Endothelial cell of umbilical vein (primary cell): Measurements from ENCODE around the gene IP6K2. TPM values are rescaled to one million over a fixed set of nuclear protein-coding genes. Genes with fewer than 3 reads are reported as not detected.

ENCODE experiments used
- BruUV-seq: library from RNA; stranded (reverse); fragments of 400-500 nt; replicated peaks from 2 replicates; lab custom pipeline; 2021; lab: Mats Ljungman, UMichigan
- CTCF ChIA-PET: fragments of 300-600, 350-600 bp; sonication (Branson Sonifier 250); formaldehyde crosslinking; loops from one replicate; lab custom pipeline; 2021; ENCODE audit warnings: antibody characterized with exemption, inconsistent platforms; lab: Charles Lee
- POLR2A ChIA-PET: fragments of 300-600, 350-600 bp; sonication (Branson Sonifier 250); formaldehyde crosslinking; loops from one replicate; lab custom pipeline; 2021; ENCODE audit warnings: antibody characterized with exemption, inconsistent platforms; lab: Charles Lee
- DNase-seq: peaks from one replicate; pipeline ENCODE4 v3.0.0-alpha.2; 2011; ENCODE audit warnings: low read depth, low spot score
- FAIRE-seq: peaks from 2 replicates; lab custom pipeline; 2011; peaks lifted over from hg19 to GRCh38; lab: Jason Lieb, UNC
- H2AFZ ChIP-seq: 2 replicates; pipeline ENCODE4 v1.6.0; 2012; ENCODE audit warnings: low read depth, low read length, control low read depth, inconsistent platforms
- H3K27ac ChIP-seq: 2 replicates; pipeline ENCODE4 v1.5.1; 2011; ENCODE audit warnings: low read depth, mild to moderate bottlenecking, control low read depth, low read length, moderate library complexity; ENCODE audit not compliant: insufficient read depth
- H3K27me3 ChIP-seq, 2 experiments: 2 replicates each; pipeline versions ENCODE4 v1.6.0 to v1.6.1; 2011; ENCODE audit warnings: low read length in 2 of 2, mixed read lengths in 1 of 2; ENCODE audit not compliant: control insufficient read depth in 2 of 2, insufficient read depth in 2 of 2
- H3K36me3 ChIP-seq, 2 experiments: 2 replicates in 1 of 2; 3 replicates in 1 of 2; pipeline ENCODE4 v1.5.1; 2011; ENCODE audit warnings: low read length in 2 of 2, mild to moderate bottlenecking in 1 of 2, moderate library complexity in 1 of 2; ENCODE audit not compliant: control insufficient read depth in 2 of 2, insufficient read depth in 2 of 2; ENCODE audit errors: extremely low read depth in 1 of 2
- H3K4me1 ChIP-seq: 3 replicates; pipeline ENCODE4 v1.5.1; 2011; ENCODE audit warnings: mild to moderate bottlenecking, low read length; ENCODE audit not compliant: control insufficient read depth, insufficient read depth; ENCODE audit errors: extremely low read depth
- H3K4me2 ChIP-seq: 2 replicates; pipeline ENCODE4 v1.6.1; 2011; ENCODE audit warnings: low read length, control low read depth, mixed read lengths; ENCODE audit not compliant: insufficient read depth
- H3K4me3 ChIP-seq, 3 experiments: fragments of 200-600 bp in 1 of 3; sonication (generic), shearing (Covaris generic) in 1 of 3; replicated peaks in 1 of 3; 2 replicates each; pipeline ENCODE4 v1.5.1; 2011 to 2016; ENCODE audit warnings: control low read depth in 3 of 3, low read length in 3 of 3, mild to moderate bottlenecking in 2 of 3, inconsistent platforms in 1 of 3, low read depth in 1 of 3, moderate library complexity in 1 of 3; ENCODE audit not compliant: insufficient read depth in 1 of 3
- H3K79me2 ChIP-seq: 2 replicates; pipeline ENCODE4 v1.6.0; 2012; ENCODE audit warnings: low read length, inconsistent platforms; ENCODE audit not compliant: control insufficient read depth, insufficient read depth
- H3K9ac ChIP-seq: replicated peaks from 2 replicates; pipeline ENCODE3; 2011; ENCODE audit warnings: low read length, control low read depth; ENCODE audit not compliant: insufficient read depth; ENCODE audit errors: extremely low read depth
- H3K9me1 ChIP-seq: replicated peaks from 3 replicates; pipeline ENCODE4 v1.6.0; 2011; ENCODE audit warnings: mild to moderate bottlenecking, low read length; ENCODE audit not compliant: control insufficient read depth, insufficient read depth; ENCODE audit errors: extremely low read depth
- H3K9me3 ChIP-seq: replicated peaks from 2 replicates; pipeline ENCODE4 v1.5.1; 2012; ENCODE audit warnings: low read length, inconsistent platforms; ENCODE audit not compliant: control insufficient read depth, insufficient read depth
- H4K20me1 ChIP-seq: replicated peaks from 2 replicates; pipeline ENCODE3; 2011; ENCODE audit warnings: mild to moderate bottlenecking, low read length; ENCODE audit not compliant: control insufficient read depth, insufficient read depth; ENCODE audit errors: extremely low read depth
- CTCF ChIP-seq, 2 donors: IDR thresholded peaks; 1 replicate in 1 of 2; 2 replicates in 1 of 2; pipeline ENCODE4 v1.5.1; 2011; ENCODE audit warnings: low read length in 2 of 2, mild to moderate bottlenecking in 2 of 2, moderate library complexity in 2 of 2, control low read depth in 1 of 2, inconsistent platforms in 1 of 2, low read depth in 1 of 2; ENCODE audit not compliant: insufficient read depth in 1 of 2; ENCODE audit errors: extremely low read depth in 1 of 2
- EZH2 ChIP-seq: IDR thresholded peaks from 2 replicates; pipeline ENCODE4 v1.6.1; 2012; ENCODE audit warnings: borderline replicate concordance, low read depth, mild to moderate bottlenecking, moderate library complexity, low read length, inconsistent platforms; ENCODE audit not compliant: severe bottlenecking
- FOS ChIP-seq: IDR thresholded peaks from 2 replicates; pipeline ENCODE4 v1.6.1; 2011; ENCODE audit warnings: mild to moderate bottlenecking, low read length, moderate library complexity, borderline replicate concordance; ENCODE audit not compliant: insufficient read depth
- GATA2 ChIP-seq: IDR thresholded peaks from 2 replicates; pipeline ENCODE4 v1.7.0; 2011; ENCODE audit warnings: low read depth, mild to moderate bottlenecking, moderate library complexity, mixed read lengths, low read length; ENCODE audit not compliant: insufficient read length, insufficient read depth
- JUN ChIP-seq: IDR thresholded peaks from 2 replicates; pipeline ENCODE4 v1.6.1; 2011; ENCODE audit warnings: borderline replicate concordance, low read depth; ENCODE audit not compliant: insufficient read length, insufficient read depth
- MAX ChIP-seq: IDR thresholded peaks from 2 replicates; pipeline ENCODE4 v1.6.1; 2011; ENCODE audit not compliant: insufficient read depth, insufficient read length
- MYC ChIP-seq: IDR thresholded peaks from one replicate; pipeline ENCODE4 v1.6.1; 2011; ENCODE audit warnings: mild to moderate bottlenecking, low read depth, low read length
- POLR2A ChIP-seq: IDR thresholded peaks from 2 replicates; pipeline ENCODE4 v1.6.1; 2012; ENCODE audit warnings: low read depth, mild to moderate bottlenecking, control low read depth, low read length
- POLR2AphosphoS5 ChIP-seq: IDR thresholded peaks from 2 replicates; pipeline ENCODE4 v1.6.1; 2012; ENCODE audit warnings: low read depth, mild to moderate bottlenecking, control low read depth, low read length, moderate library complexity; ENCODE audit not compliant: insufficient read depth
- dilution Hi-C: fragments of 300-500 bp; cut with MboI; formaldehyde crosslinking; loops from one replicate; pipeline ENCODE4 v1.15.0; 2019; ENCODE audit warnings: low sequenced_read_pairs; ENCODE audit not compliant: extremely low pct_ligation_motif_present
- intact Hi-C: fragments of 100-400 bp; cut with micrococcal nuclease; formaldehyde crosslinking; loops from one replicate; pipeline ENCODE4 v1.10.0; 2022
- polyA plus RNA-seq, 4 experiments: library from polyadenylated mRNA; depleted of rRNA in 3 of 4; stranded (reverse) in 3 of 4; unstranded in 1 of 4; fragments of >200 nt; gene quantifications; 2 replicates each; pipeline versions ENCODE4 v1.2.1 to v1.2.3, GENCODE V29; 2011 to 2012; ENCODE audit warnings: missing spikeins in 1 of 4
- total RNA-seq: library from RNA; stranded (reverse); gene quantifications from 2 replicates; pipeline ENCODE4 v1.2.3, GENCODE V29; 2021

The IP6K2 gene
- total and polyA plus RNA-seq, 2 donors (not counting 3 experiments of a cell fraction or from before 2014, with no cell fraction given): 81.8 to 143 TPM

- Histone ChIP-seq H3K9me3 (no peaks in the 10 kb centered on the region), H4K20me1 (no peaks in the 10 kb centered on the region), H3K4me3 (peak overlapping the region; percentile 28 to 42 (median 28)), H3K9ac (peak overlapping the region; percentile 59), H3K79me2 (no peaks in the 10 kb centered on the region), H3K9me1 (no peaks in the 10 kb centered on the region), H3K27me3 (peaks cover 8 to 10% of the 10 kb centered on the region in 2 experiments), H3K4me1 (peaks cover 6% of the 10 kb centered on the region), H3K27ac (peak overlapping the region; percentile 72), H2AFZ (peak overlapping the region; percentile 77), H3K4me2 (peak overlapping the region; percentile 60), H3K36me3 (no peaks in the 10 kb centered on the region)
- dilution Hi-C loops: no loop called here
- intact Hi-C loops: loop anchor here (1.0 to 2.0 kb wide), 2 partner anchors 21 to 28 kb away; partner anchors contain the start of genes NCKIPSD and SLC26A6
- no TSS peak for BruUV-seq
- FAIRE-seq (peak; percentile 97), DNase-seq (peak; percentile 87)
- TF ChIP-seq POLR2A (peak; percentile 63), MYC (no peak), JUN (peak; percentile 46), CTCF (IDR thresholded peaks at IDR 0.05; ENCODE audit: extremely low read depth in 1 of 2, insufficient read depth in 1 of 2, low read depth in 1 of 2, low read length in 2 of 2) (peak; percentile 85 to 89), POLR2AphosphoS5 (peak; percentile 62), MAX (peak; percentile 63), GATA2 (no peak), EZH2 (peak; percentile 53), FOS (no peak)
- ChIA-PET CTCF (interaction anchor here (0.8 to 3.5 kb wide), 9 partner anchors 10 to 227 kb away, joined by 3 to 20 read pairs (median 4); partner anchors contain the start of genes IP6K2, NCKIPSD and SLC26A6), POLR2A (interaction anchor here (1.3 kb wide), 1 partner anchor 107 kb away, joined by 3 read pairs; the partner anchor contains the start of gene PFKFB4)
Measured at GRCh38 chr3:48663489-48664312, 53.3 kb downstream of the IP6K2 start.
